ENCODE measurements around the gene AMFR. TPM values are rescaled to one million over a fixed set of nuclear protein-coding genes. Genes with fewer than 3 reads are reported as not detected.
"Not testable (repeated sequence)": the region's sequence is repeated elsewhere in the genome, so short reads cannot be mapped to it uniquely, and the experiment has no call there.

The AMFR gene
- total RNA-seq, 2 donors from 2014 or later, result 29.7 to 32.3 TPM

GRCh38 chr16:56380778-56381485, 44.4 kb downstream of the AMFR start:
- peaks cover 64 to 71% of the 10 kb centered on the region in 2 donors for H3K36me3 Mint-ChIP-seq
- peaks cover 22 to 24% of the 10 kb centered on the region in 2 donors for H3K9me3 Mint-ChIP-seq
- H3K27ac Mint-ChIP-seq; DNase-seq (ENCODE audit: low spot score in 2 of 2); ATAC-seq: not testable (repeated sequence)

- Mint-ChIP-seq H3K9me3 (peaks cover 21% of the 10 kb centered on the region in 2 donors), H3K36me3 (peaks cover 55 to 58% of the 10 kb centered on the region in 2 donors)
- ATAC-seq; H3K27ac Mint-ChIP-seq; DNase-seq (ENCODE audit: low spot score in 2 of 2): not testable (repeated sequence)
Measured at GRCh38 chr16:56379044-56379443, 46.3 kb downstream of the AMFR start.

- DNase-seq (ENCODE audit: low spot score in 2 of 2); ATAC-seq; H3K9me3 Mint-ChIP-seq; H3K27ac Mint-ChIP-seq: not testable (repeated sequence)
- peaks cover 25 to 26% of the 10 kb centered on the region in 2 donors for H3K36me3 Mint-ChIP-seq
Measured at GRCh38 chr16:56375792-56376191, 49.6 kb downstream of the AMFR start.

- DNase-seq (ENCODE audit: low spot score in 2 of 2) (no peak), ATAC-seq (no peak)
- peak overlapping the region in 1 of 2 donors; percentile 24 for H3K27ac Mint-ChIP-seq
- H3K36me3 Mint-ChIP-seq, result no peaks in the 10 kb centered on the region
- no peaks in the 10 kb centered on the region for H3K9me3 Mint-ChIP-seq
Measured at GRCh38 chr16:56373003-56373402, 52.3 kb downstream of the AMFR start.

- ATAC-seq, result peak; percentile 67 to 81
- DNase-seq (ENCODE audit: low spot score in 2 of 2), result no peak
- Mint-ChIP-seq H3K27ac (peak overlapping the region; percentile 5 to 24), H3K36me3 (no peaks in the 10 kb centered on the region), H3K9me3 (no peaks in the 10 kb centered on the region)
Measured at GRCh38 chr16:56372013-56372634, 53.2 kb downstream of the AMFR start.

GRCh38 chr16:56371660-56371937, 53.7 kb downstream of the AMFR start:
- no peaks in the 10 kb centered on the region for H3K9me3 Mint-ChIP-seq
- H3K27ac Mint-ChIP-seq, result peak overlapping the region in 1 of 2 donors; percentile 24
- DNase-seq (ENCODE audit: low spot score in 2 of 2), result no peak
- no peaks in the 10 kb centered on the region for H3K36me3 Mint-ChIP-seq
- ATAC-seq, result peak in 1 of 2 donors; percentile 28

GRCh38 chr16:56370875-56371659, 54.3 kb downstream of the AMFR start:
- DNase-seq (ENCODE audit: low spot score in 2 of 2) (no peak), ATAC-seq (no peak)
- no peaks in the 10 kb centered on the region for H3K36me3 Mint-ChIP-seq
- peak overlapping the region in 1 of 2 donors; percentile 24 for H3K27ac Mint-ChIP-seq
- H3K9me3 Mint-ChIP-seq, result no peaks in the 10 kb centered on the region

- no peak overlapping the region for H3K27ac Mint-ChIP-seq
- ATAC-seq (no peak), DNase-seq (ENCODE audit: low spot score in 2 of 2) (no peak)
- no peaks in the 10 kb centered on the region for H3K9me3 Mint-ChIP-seq
- no peaks in the 10 kb centered on the region for H3K36me3 Mint-ChIP-seq
Measured at GRCh38 chr16:56370185-56370874, 55.0 kb downstream of the AMFR start.

GRCh38 chr16:56369202-56369601, 56.1 kb downstream of the AMFR start:
- no peaks in the 10 kb centered on the region for H3K36me3 Mint-ChIP-seq
- H3K9me3 Mint-ChIP-seq, result no peaks in the 10 kb centered on the region
- no peak overlapping the region for H3K27ac Mint-ChIP-seq
- no peak for ATAC-seq
- DNase-seq (ENCODE audit: low spot score in 2 of 2), result no peak

- peak overlapping the region in 1 of 2 donors; percentile 68 for H3K27ac Mint-ChIP-seq
- no peaks in the 10 kb centered on the region for H3K9me3 Mint-ChIP-seq
- no peaks in the 10 kb centered on the region for H3K36me3 Mint-ChIP-seq
- no peak for DNase-seq (ENCODE audit: low spot score in 2 of 2)
- no peak for ATAC-seq
Measured at GRCh38 chr16:56368545-56368944, 56.8 kb downstream of the AMFR start.

GRCh38 chr16:56367764-56368163, 57.6 kb downstream of the AMFR start:
- Mint-ChIP-seq H3K36me3 (no peaks in the 10 kb centered on the region), H3K9me3 (no peaks in the 10 kb centered on the region), H3K27ac (no peak overlapping the region)
- DNase-seq (ENCODE audit: low spot score in 2 of 2) (no peak), ATAC-seq (no peak)

- DNase-seq (ENCODE audit: low spot score in 2 of 2) (no peak), ATAC-seq (no peak)
- no peaks in the 10 kb centered on the region for H3K9me3 Mint-ChIP-seq
- H3K36me3 Mint-ChIP-seq, result no peaks in the 10 kb centered on the region
- H3K27ac Mint-ChIP-seq, result peak overlapping the region in 1 of 2 donors; percentile 44
Measured at GRCh38 chr16:56366945-56367344, 58.4 kb downstream of the AMFR start.

- ATAC-seq (peak in 1 of 2 donors; percentile 40), DNase-seq (ENCODE audit: low spot score in 2 of 2) (no peak)
- Mint-ChIP-seq H3K27ac (no peak overlapping the region), H3K36me3 (no peaks in the 10 kb centered on the region), H3K9me3 (no peaks in the 10 kb centered on the region)
Measured at GRCh38 chr16:56365552-56365951, 59.8 kb downstream of the AMFR start.

GRCh38 chr16:56364865-56365264, 60.5 kb downstream of the AMFR start:
- Mint-ChIP-seq H3K27ac (peak overlapping the region; percentile 46 to 72), H3K9me3 (no peaks in the 10 kb centered on the region), H3K36me3 (peaks cover 0 to 2% of the 10 kb centered on the region in 2 donors)
- no peak for DNase-seq (ENCODE audit: low spot score in 2 of 2)
- ATAC-seq, result no peak

GRCh38 chr16:56363781-56364565, 61.4 kb downstream of the AMFR start:
- DNase-seq (ENCODE audit: low spot score in 2 of 2), result peak in 1 of 2 donors; percentile 51
- no peak for ATAC-seq
- peak overlapping the region; percentile 46 to 72 for H3K27ac Mint-ChIP-seq
- peaks cover 0 to 4% of the 10 kb centered on the region in 2 donors for H3K36me3 Mint-ChIP-seq
- no peaks in the 10 kb centered on the region for H3K9me3 Mint-ChIP-seq

GRCh38 chr16:56363181-56363716, 62.1 kb downstream of the AMFR start:
- ATAC-seq (no peak), DNase-seq (ENCODE audit: low spot score in 2 of 2) (peak in 1 of 2 donors; percentile 28)
- Mint-ChIP-seq H3K27ac (no peak overlapping the region), H3K36me3 (peaks cover 0 to 4% of the 10 kb centered on the region in 2 donors), H3K9me3 (no peaks in the 10 kb centered on the region)
